Stimulated activated CD4-positive, alpha-beta T cell treated with anti-CD3 and anti-CD28 coated beads, Interleukin-2, amount 100 ng/mL, for 24 hours (primary cell): ENCODE data around the gene MYCL.
A peak's percentile ranks its signal among the peaks of the same experiment; 100 is the strongest.
"Not testable (repeated sequence)": the region's sequence is repeated elsewhere in the genome, so short reads cannot be mapped to it uniquely, and the experiment has no call there.

Experiments used
- DNase-seq, 2 donors: peaks; one replicate each; pipeline ENCODE4 v3.0.0-alpha.2; 2020

MYCL gene

GRCh38 chr1:39886757-39887231 is 14.9 kb downstream of the MYCL start:
- no peak for DNase-seq

GRCh38 chr1:39885516-39885915 is 16.2 kb downstream of the MYCL start:
- no peak for DNase-seq

GRCh38 chr1:39882152-39882551 is 19.6 kb downstream of the MYCL start:
- no peak for DNase-seq

GRCh38 chr1:39877980-39878956 is 23.4 kb downstream of the MYCL start:
- DNase-seq, result no peak

GRCh38 chr1:39877231-39877778 is 24.4 kb downstream of the MYCL start:
- DNase-seq, result no peak

GRCh38 chr1:39876144-39876543 is 25.6 kb downstream of the MYCL start:
- DNase-seq, result no peak

- no peak for DNase-seq
These were observed 29.0 kb downstream of the MYCL start for GRCh38 chr1:39872698-39873097.

GRCh38 chr1:39871796-39872195 is 29.9 kb downstream of the MYCL start:
- no peak for DNase-seq

GRCh38 chr1:39871043-39871442 is 30.7 kb downstream of the MYCL start:
- DNase-seq, result not testable (repeated sequence)

GRCh38 chr1:39869538-39870112 is 32.1 kb downstream of the MYCL start:
- not testable (repeated sequence) for DNase-seq

- no peak for DNase-seq
These were observed 35.0 kb downstream of the MYCL start for GRCh38 chr1:39866767-39867166.

- DNase-seq, result no peak
These were observed 36.0 kb downstream of the MYCL start for GRCh38 chr1:39865762-39866161.

GRCh38 chr1:39863177-39863576 is 38.5 kb downstream of the MYCL start:
- DNase-seq, result no peak

- no peak for DNase-seq
These were observed 40.7 kb downstream of the MYCL start for GRCh38 chr1:39861003-39861402.

GRCh38 chr1:39859859-39860812 is 41.6 kb downstream of the MYCL start:
- DNase-seq, result no peak

GRCh38 chr1:39858315-39858714 is 43.4 kb downstream of the MYCL start:
- DNase-seq, result no peak

- DNase-seq, result no peak
These were observed 44.4 kb downstream of the MYCL start for GRCh38 chr1:39857126-39857878.

- peak in 1 of 2 donors; percentile 19 for DNase-seq
These were observed 47.0 kb downstream of the MYCL start for GRCh38 chr1:39854738-39855137.

GRCh38 chr1:39854314-39854713 is 47.4 kb downstream of the MYCL start:
- no peak for DNase-seq

GRCh38 chr1:39852876-39853275 is 48.8 kb downstream of the MYCL start:
- no peak for DNase-seq

- DNase-seq, result no peak
These were observed 49.4 kb downstream of the MYCL start for GRCh38 chr1:39852214-39852791.
